GM21825 (cell line): ENCODE measurements around the gene IL22.
"Not testable (repeated sequence)": the region's sequence is repeated elsewhere in the genome, so short reads cannot be mapped to it uniquely, and the experiment has no call there.

Experiments
- ATAC-seq: cut with Tn5 transposase; IDR thresholded peaks from one replicate; pipeline ENCODE4 v1.9.1; 2021; ENCODE audit warnings: mild to moderate bottlenecking, moderate library complexity; ENCODE audit not compliant: unreplicated experiment

Gene IL22

GRCh38 chr12:68231691-68232090 lies 21.7 kb downstream of the IL22 start:
- ATAC-seq = no peak

DNA sequence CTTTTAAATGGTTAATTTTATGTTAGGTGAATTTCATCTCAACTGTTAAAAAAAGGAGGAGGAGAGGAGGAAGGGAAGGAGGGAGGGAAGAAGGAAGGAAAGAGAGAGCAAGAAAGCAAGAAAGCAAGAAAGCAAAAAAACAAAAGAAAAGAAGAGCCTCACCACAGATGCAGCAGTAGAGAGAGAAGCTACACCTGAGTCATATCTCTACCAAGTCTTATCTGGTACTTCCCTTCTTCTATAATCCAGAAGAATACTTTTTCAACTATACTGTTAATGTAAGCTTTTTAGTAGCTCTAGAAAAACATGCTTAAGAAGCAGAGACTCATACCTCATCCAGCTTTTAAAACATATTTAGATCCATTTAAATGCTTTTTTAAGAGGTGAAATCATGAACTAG lies 22.2 kb downstream of the IL22 start:
- ATAC-seq = no peak

- no peak for ATAC-seq
These were observed 23.4 kb downstream of the IL22 start for GRCh38 chr12:68229956-68230355.

DNA sequence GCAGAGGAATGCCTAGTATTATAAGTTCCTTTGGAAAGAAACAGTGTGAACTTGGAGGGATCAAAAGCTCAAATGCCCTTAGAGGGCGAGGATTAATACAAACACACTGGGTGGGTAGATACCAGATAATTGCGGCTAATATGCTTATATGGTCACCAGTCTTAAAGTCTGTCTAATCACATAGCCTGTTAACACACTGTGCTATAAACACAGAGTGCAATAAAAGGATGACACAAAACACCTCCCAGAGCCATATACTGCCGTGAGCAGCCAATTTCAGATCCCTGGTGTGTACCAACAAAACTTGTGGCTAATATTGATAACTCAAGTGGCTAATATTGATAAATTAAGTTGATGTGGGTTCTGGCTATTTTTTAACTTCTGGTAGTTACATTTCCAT lies 26.0 kb downstream of the IL22 start:
- no peak for ATAC-seq

DNA sequence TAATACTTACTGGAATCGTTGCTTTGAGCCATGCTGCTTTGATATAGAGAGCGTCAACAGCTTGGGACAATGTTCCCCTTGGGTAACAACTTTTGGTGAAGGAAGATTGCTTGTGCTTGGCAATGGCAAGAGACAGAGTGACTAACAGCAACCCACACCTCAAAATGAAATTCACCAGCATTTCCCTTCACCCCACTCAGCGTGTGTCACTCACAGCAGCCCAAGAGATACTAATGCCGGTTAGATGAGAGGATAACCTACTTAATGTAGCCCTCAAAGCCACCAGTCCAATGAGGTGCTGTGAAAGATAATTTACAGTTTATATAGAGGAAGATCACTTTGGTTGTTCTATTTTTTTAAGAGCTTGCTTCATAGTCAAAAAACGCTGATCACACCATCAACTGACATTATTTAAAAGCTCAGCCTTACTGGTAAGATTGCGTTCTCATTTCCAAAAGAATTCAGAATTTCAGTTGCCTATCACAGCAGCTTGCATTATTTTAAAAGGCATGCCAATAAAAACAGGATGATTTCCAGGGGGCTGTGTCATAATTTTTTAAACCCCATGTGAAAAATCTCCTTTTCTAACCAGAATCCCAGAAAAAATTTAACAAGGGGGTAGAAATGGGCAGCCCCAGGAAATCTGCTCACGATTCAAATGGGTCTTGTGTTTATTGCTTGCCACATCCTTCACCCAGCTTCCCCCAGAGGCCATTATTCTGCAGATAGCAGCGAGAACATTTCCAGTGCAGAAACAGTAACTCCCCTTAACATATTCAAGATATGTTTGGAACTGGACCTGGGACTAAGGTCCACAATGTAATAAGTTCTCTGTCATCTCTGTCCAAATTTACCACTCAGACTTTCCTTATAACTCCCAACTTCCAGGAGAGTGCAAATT lies 27.6 kb downstream of the IL22 start, which contains the start of gene IL26:
Gene IL26 (minus strand): TSS at position 235 of the 901 bp plus-strand sequence. CDS start 54 bp downstream, at position 181.
- ATAC-seq = no peak

DNA sequence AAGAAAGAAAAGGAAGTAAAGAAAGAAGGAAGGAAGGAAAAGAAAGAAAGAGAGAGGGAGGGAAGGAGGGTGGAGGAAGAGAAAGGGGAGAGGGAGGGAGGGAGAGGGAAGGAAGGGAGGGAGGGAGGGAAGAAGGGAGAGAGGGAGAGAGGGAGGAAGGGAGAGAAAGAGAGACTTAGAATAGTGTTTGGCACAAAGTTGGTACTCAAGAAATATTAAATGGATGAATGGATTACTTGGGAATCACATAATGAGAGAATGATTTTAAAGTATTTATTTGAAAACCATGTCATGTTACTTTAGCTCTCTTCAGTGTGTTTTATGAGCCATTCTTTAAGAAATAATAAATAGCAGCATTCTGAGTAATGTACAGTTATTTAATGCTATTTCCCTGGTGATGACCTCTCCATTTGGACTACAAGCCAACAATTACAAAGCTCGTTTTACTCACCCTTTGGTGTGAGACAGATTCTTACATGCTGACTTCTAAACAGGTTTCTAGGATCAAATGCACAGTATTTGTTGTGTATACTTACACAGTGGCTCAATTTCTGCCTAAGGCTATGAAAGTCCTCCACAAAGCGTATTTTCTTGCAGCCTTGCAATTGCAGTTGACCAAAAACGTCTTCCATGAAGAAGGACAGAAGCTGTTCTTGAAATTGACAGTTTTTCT lies 28.7 kb downstream of the IL22 start:
- ATAC-seq = no peak

- peak; percentile 95 for ATAC-seq
These were observed 30.2 kb downstream of the IL22 start for GRCh38 chr12:68223067-68223747.

GRCh38 chr12:68222326-68222725 lies 31.1 kb downstream of the IL22 start:
- no peak for ATAC-seq

DNA sequence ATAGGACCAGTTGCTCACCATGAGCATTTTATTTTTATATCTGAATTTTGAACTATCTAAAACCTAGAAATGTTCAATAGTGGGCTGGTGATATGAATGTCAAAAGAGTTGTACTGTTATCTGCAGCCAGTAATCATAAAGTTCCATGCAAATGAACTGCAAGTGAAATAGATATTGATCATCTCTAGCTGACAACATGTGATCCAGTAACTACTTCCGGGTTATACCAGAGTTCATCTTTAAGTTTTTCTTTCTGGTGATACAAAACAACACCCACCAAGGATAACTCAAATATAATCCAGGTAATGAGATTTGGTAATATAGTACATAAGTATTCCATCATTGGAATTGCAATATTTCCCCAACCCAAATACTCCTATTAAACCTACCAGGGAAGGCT lies 31.9 kb downstream of the IL22 start:
- ATAC-seq = no peak

- no peak for ATAC-seq
These were observed 42.5 kb downstream of the IL22 start for GRCh38 chr12:68210875-68211274.

DNA sequence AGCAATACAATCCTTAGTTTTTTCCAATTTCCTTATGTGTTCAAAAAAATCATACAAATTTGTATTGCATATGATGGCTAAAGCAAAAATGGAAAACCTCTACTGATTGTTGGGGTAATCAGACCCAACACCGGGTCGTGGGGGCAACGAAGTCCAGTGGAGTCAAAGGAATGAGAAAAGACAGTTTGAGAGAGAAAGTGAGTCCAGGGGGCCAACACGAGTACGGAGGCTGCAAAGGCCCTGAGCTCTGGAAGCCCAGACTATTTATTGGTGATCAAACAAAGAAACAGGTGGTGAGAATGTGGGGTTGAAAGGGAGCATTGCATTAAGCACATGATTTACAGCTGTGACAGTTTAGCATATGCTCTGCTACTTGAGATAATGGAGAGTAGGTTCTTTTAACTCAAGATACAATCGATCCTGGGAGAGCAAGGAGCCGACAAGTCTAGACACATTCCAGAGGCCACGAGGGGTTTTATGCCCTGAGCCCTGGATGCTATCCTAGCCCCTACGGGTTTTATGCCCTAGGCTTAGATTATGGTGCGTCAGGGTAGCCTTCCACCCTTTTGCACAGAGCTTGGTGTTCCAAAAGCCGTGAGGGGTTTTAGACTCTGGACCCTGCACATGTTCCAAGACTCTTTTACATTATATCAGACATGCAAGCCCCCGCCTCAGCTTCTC lies 44.2 kb downstream of the IL22 start:
- not testable (repeated sequence) for ATAC-seq

- ATAC-seq = no peak
These were observed 46.1 kb downstream of the IL22 start for GRCh38 chr12:68207276-68207675.

GRCh38 chr12:68206446-68206845 lies 47.0 kb downstream of the IL22 start:
- no peak for ATAC-seq

GRCh38 chr12:68203460-68203875 lies 49.9 kb downstream of the IL22 start:
- no peak for ATAC-seq

DNA sequence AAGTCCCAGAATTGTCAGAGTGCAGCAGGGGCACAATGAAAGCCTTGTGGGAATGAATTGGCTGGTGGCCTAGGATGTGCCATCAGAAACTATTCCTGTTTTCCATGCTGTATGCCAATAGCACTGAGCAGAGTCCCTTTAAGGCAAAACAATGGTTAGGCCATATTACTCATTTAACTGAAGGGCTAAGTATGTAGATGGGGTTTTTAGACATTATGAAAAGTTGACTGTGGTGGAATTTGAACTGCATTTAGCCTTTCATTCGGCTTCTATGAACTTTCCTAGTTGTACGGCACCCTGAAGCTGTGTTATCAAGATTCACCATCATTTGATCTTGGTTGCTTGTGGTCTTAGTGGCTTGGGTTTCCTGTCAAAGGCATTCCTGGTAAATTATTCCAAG lies 52.5 kb downstream of the IL22 start:
- ATAC-seq = no peak

DNA sequence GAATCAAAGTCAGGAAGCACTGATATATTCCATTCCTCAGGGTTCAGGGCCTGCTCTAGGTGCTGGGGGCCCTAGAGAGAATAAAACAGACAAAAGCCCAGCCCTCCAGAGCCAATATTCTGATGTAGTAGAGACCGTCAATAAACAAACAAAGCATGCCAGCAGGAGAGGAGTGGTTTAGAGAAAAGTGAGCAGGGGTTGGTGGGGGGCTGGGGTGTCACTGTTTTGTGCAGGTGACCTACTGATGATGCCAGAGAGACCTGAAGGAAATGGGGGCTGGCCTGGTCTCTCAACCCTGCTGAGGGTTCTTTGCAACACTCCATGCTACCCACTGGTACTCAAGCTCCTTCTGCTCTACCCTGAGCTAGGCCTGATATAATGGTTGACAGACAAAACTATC lies 54.3 kb downstream of the IL22 start:
- ATAC-seq = no peak

DNA sequence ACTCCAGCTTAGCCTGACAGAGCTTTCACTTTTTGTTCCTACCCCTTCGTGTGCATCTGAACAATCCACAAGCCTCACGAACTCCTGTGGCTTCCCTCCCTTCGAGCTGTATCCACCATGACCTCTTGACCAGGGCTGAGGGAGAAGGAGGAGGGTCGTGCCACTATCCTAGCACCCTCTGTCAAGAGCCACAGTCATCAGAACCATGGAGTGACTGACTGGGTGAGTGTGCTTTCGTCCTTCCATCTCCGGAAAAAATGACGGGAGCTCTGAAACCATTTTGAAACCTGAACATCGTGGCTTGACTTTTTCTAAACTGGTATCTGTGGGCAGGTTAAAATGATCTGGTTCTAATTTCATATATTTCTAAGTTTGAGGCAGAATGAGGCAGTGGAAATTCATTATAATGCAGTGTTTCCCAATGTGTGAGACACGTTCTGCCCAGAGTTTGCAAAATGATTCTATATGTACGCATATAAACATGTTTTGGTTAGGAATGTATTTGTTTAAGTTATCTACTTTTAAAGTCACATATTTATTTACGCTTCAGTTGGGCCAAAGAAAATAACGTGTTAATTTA lies 54.8 kb downstream of the IL22 start:
- no peak for ATAC-seq
